Adrenal gland (tissue), 12 donors: ENCODE data around the gene PLEK2. TPM values are rescaled to one million over a fixed set of nuclear protein-coding genes. Genes with fewer than 3 reads are reported as not detected.
"Not testable (repeated sequence)": the region's sequence is repeated elsewhere in the genome, so short reads cannot be mapped to it uniquely, and the experiment has no call there.

Source experiments
- DNase-seq, 7 donors: peaks; one replicate each; pipeline ENCODE4 v3.0.0-alpha.2; 2019 to 2020
- H3K27ac ChIP-seq, 5 donors: fragments of 200-600 bp; sonication (generic) in 4 of 5; 1 replicate in 3 of 5; 2 replicates in 2 of 5; pipeline versions ENCODE4 v1.5.1 to v1.8.0; 2016 to 2020; ENCODE audit warnings: mild to moderate bottlenecking in 1 of 5
- H3K27me3 ChIP-seq: fragments of 200-600 bp; 2 replicates; pipeline ENCODE4 v1.8.0; 2021
- H3K36me3 ChIP-seq, 2 donors: fragments of 200-600 bp; replicated peaks in 1 of 2; 1 replicate in 1 of 2; 2 replicates in 1 of 2; pipeline versions ENCODE4 v1.5.1 to v1.8.0; 2018 to 2022
- H3K4me1 ChIP-seq, 2 donors: fragments of 200-600 bp; replicated peaks in 1 of 2; 1 replicate in 1 of 2; 2 replicates in 1 of 2; pipeline versions ENCODE4 v1.5.1 to v1.8.0; 2018 to 2021
- H3K4me3 ChIP-seq, 4 donors: fragments of 200-600 bp; sonication (generic) in 3 of 4; one replicate each; pipeline ENCODE4 v1.5.1; 2016 to 2018
- H3K9me3 ChIP-seq, 3 donors: fragments of 200-600 bp; sonication (generic) in 1 of 3; replicated peaks in 1 of 3; 1 replicate in 2 of 3; 2 replicates in 1 of 3; pipeline versions ENCODE4 v1.5.1 to v1.8.0; 2016 to 2021
- POLR2A ChIP-seq, 2 donors: fragments of 450-650 bp; IDR thresholded peaks; one replicate each; pipeline ENCODE4 v1.6.1; 2017; ENCODE audit warnings: antibody characterized with exemption in 2 of 2, mild to moderate bottlenecking in 2 of 2, moderate library complexity in 1 of 2
- WGBS, 4 donors: extraction: QIAGEN DNeasy Blood & Tissue Kit in 2 of 4; methylation state at CpG; one replicate each; pipeline versions ENCODE4 v1.1.5 to v1.1.7; 2013 to 2017; 5-methylcytosine and 5-hydroxymethylcytosine counted together
- intact Hi-C, 2 donors: fragments of 100-400 bp; cut with DNase I; formaldehyde crosslinking; loops; one replicate each; pipeline versions ENCODE4 v1.14.1 to v1.15.0; 2022 to 2023
- polyA plus RNA-seq, 3 donors: library from polyadenylated mRNA; stranded (reverse); fragments of 200-250 nt in 2 of 3; fragments of 350-450 nt in 1 of 3; fragmentation: Illumina TruSeq in 1 of 3; extraction: RNeasy Lipid Tissue Mini Kit (QIAGEN cat#74804) in 1 of 3; gene quantifications; one replicate each; pipeline ENCODE4 v1.2.3, GENCODE V29; 2013 to 2014
- total RNA-seq, 9 donors: library from RNA; depleted of rRNA in 4 of 9; stranded (reverse); fragments of >200 nt in 4 of 9; fragments of 120-200 nt in 1 of 9; fragmentation: NEBNext Ultra II Directional in 1 of 9; extraction: Animal tissue kit (Norgen Biotek cat#: 25700) in 1 of 9; gene quantifications; one replicate each; pipeline versions ENCODE4 v1.1.0 to v1.2.4, GENCODE V29; 2013 to 2023
- TF ChIP-seq, protein P1 (sequence below), 6 experiments: fragments of 450-650 bp in 4 of 6; fragments of 200-600 bp in 2 of 6; sonication (generic) in 1 of 6; IDR thresholded peaks; 1 replicate in 5 of 6; 2 replicates in 1 of 6; pipeline versions ENCODE4 v1.5.1 to v1.8.0; 2016 to 2021; ENCODE audit warnings: antibody characterized with exemption in 6 of 6, mild to moderate bottlenecking in 2 of 6, moderate library complexity in 1 of 6
- donor health status: healthy with polysubstance abuse.
- donor health status: Bipolar disorder and iron deficiency.
- donor health status: DM: yes; HTN: yes; CAD: no.
- donor health status: DM: no; HTN: no; CAD: no.
- donor health status: DM: no; HTN: no; CAD: no.
- donor health status: DM: yes; HTN: yes; CAD: no.

PLEK2 gene
- total and polyA plus RNA-seq, 12 donors = 19.6 to 384 (median 56.1) TPM

DNA sequence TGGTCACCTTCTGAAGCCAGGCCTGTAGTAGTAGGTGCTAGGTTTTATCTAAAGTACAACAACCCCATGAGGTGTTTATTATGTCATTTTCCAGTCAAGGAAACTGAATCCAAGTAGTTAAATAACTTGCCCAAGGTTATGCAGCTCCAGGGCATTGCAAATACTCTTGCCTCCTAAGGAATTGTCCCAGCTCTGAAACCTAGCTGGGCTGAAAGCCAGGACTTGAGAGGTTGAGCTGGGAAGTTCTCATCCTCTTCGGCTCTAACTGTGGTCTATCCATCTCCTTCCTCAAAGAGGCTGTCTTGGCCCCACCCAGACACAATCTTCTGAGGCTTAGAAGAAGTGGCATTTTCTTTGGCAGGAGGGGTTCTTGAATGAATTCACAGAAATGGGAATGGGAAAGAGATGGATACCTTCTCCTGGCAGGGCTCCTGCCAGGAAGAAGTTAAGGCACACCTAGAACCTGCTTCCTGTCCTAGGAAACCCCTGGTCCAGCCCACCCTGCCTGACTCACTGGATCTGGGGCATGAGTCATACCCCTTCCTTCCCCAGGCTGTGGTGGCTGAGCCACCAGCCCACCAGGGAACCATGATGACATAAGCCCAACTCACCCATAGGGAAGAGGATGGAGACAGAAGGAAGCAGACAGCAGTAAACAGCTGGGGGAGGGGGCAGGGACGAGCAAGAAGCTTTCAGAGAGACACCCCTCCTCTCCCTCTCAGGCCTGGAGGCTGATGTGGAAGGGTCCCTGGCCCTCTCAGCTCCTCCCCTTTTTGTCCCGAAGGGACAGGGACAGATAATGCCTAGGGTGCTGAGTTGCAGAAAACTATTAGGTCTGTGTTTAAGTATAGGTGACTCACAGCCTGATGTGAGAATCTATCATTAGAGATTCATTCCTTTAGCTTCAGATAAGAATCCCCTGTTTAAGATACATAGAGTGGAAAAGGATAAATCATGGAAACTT, 2.1 kb upstream of the PLEK2 start:
- TF ChIP-seq, protein P1, sequence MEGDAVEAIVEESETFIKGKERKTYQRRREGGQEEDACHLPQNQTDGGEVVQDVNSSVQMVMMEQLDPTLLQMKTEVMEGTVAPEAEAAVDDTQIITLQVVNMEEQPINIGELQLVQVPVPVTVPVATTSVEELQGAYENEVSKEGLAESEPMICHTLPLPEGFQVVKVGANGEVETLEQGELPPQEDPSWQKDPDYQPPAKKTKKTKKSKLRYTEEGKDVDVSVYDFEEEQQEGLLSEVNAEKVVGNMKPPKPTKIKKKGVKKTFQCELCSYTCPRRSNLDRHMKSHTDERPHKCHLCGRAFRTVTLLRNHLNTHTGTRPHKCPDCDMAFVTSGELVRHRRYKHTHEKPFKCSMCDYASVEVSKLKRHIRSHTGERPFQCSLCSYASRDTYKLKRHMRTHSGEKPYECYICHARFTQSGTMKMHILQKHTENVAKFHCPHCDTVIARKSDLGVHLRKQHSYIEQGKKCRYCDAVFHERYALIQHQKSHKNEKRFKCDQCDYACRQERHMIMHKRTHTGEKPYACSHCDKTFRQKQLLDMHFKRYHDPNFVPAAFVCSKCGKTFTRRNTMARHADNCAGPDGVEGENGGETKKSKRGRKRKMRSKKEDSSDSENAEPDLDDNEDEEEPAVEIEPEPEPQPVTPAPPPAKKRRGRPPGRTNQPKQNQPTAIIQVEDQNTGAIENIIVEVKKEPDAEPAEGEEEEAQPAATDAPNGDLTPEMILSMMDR (IDR thresholded peaks at IDR 0.05) = no peak
- no peak for TF ChIP-seq POLR2A (IDR thresholded peaks at IDR 0.05)
- Histone ChIP-seq H3K27me3 (no peaks in the 10 kb centered on the region), H3K36me3 (no peaks in the 10 kb centered on the region), H3K9me3 (no peaks in the 10 kb centered on the region), H3K27ac (peak overlapping the region in 1 of 5 donors; percentile 60), H3K4me3 (no peak overlapping the region), H3K4me1 (peaks cover 13 to 29% of the 10 kb centered on the region in 2 donors)
- intact Hi-C loops = no loop called here
- DNase-seq = peak in 3 of 7 donors; percentile 28 to 44 (median 30)
- WGBS, 4 donors = 21 to 46% (median 39%) methylated on average over 2 to 3 of the region's 3 CpGs

DNA sequence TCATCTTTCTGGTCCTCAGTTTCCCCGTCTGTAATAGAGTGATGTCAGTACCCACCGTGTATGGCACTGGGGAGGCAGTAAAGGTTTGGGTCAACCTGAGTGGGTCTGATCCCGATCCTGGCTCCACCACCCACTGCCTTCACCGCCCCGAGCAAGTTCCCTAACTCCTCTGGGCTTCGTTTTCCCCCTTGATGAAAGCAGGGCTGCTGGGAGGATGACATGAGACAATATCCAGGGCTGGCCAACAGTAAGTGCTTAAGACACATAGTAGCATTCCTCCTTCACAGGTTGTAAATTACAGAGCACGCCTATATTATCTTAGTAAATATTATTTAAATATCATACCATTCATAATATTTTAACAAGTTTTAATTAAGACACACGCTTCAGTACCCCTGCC, 595 bp downstream of the PLEK2 start:
- Histone ChIP-seq H3K36me3 (no peaks in the 10 kb centered on the region), H3K9me3 (no peaks in the 10 kb centered on the region), H3K4me3 (peak overlapping the region in 2 of 4 donors; percentile 39 to 70), H3K27ac (peak overlapping the region in 2 of 5 donors; percentile 48 to 59), H3K4me1 (peaks cover 11 to 18% of the 10 kb centered on the region in 2 donors), H3K27me3 (no peaks in the 10 kb centered on the region)
- WGBS, 4 donors = 50 to 70% (median 62%) methylated on average over 7 to 8 of the region's 8 CpGs
- TF ChIP-seq POLR2A (IDR thresholded peaks at IDR 0.05) = no peak
- TF ChIP-seq, protein P1 (IDR thresholded peaks at IDR 0.05) = no peak
- DNase-seq = peak in 1 of 7 donors; percentile 18
- intact Hi-C loops = no loop called here

DNA sequence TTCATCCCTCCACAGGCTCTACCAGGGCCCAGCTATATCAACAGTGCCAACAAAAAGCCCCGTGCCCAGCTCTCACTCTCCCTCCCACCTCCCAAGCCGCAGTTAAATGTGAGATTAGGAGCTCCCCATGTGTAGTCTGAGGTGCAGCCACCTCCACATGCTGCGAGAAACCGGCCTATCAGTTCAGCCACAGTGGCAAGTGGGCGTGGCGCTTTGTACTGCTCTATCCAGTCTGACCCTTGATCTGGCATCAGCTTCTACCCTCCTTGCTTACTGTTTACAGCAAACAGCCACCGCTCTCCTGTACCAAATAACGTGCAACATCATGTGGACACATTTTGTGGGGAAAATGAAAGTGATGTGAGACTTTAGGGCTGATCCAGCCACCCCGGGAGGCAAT, 1.7 kb downstream of the PLEK2 start:
- intact Hi-C loops = no loop called here
- Histone ChIP-seq H3K27ac (peak overlapping the region in 1 of 5 donors; percentile 49), H3K4me3 (no peak overlapping the region), H3K36me3 (no peaks in the 10 kb centered on the region), H3K4me1 (peaks cover 5 to 16% of the 10 kb centered on the region in 2 donors), H3K27me3 (no peaks in the 10 kb centered on the region), H3K9me3 (no peaks in the 10 kb centered on the region)
- WGBS, 4 donors = 88 to 96% (median 92%) methylated on average over 6 to 9 of the region's 9 CpGs
- TF ChIP-seq, protein P1 (IDR thresholded peaks at IDR 0.05) = no peak
- no peak for TF ChIP-seq POLR2A (IDR thresholded peaks at IDR 0.05)
- no peak for DNase-seq

DNA sequence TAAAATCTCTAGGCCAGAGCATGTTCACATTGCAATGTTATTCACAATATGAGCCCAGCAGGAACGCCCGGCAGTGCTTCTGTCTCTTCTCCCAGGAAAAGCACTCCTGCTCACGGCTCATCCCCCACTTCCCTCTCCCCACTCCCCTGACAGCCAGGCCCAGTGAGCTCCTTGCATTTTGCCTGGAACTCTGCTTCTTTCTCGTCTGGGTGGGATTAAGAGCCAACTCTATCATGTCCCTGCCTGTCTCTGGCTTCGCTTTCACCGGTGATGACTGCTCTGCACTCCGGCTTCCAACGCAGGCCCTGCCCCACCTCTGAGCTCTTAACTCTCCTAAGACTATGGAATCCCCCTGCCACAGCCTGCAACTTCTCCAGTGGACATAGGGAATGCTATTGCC, 2.5 kb downstream of the PLEK2 start:
- Histone ChIP-seq H3K4me1 (peaks cover 5 to 16% of the 10 kb centered on the region in 2 donors), H3K9me3 (no peaks in the 10 kb centered on the region), H3K4me3 (no peak overlapping the region), H3K27ac (peak overlapping the region in 1 of 5 donors; percentile 49), H3K27me3 (no peaks in the 10 kb centered on the region), H3K36me3 (no peaks in the 10 kb centered on the region)
- DNase-seq = no peak
- TF ChIP-seq, protein P1 (IDR thresholded peaks at IDR 0.05) = no peak
- no peak for TF ChIP-seq POLR2A (IDR thresholded peaks at IDR 0.05)
- intact Hi-C loops = no loop called here
- WGBS, 4 donors = 61 to 81% (median 72%) methylated on average over 8 of the region's 8 CpGs

DNA sequence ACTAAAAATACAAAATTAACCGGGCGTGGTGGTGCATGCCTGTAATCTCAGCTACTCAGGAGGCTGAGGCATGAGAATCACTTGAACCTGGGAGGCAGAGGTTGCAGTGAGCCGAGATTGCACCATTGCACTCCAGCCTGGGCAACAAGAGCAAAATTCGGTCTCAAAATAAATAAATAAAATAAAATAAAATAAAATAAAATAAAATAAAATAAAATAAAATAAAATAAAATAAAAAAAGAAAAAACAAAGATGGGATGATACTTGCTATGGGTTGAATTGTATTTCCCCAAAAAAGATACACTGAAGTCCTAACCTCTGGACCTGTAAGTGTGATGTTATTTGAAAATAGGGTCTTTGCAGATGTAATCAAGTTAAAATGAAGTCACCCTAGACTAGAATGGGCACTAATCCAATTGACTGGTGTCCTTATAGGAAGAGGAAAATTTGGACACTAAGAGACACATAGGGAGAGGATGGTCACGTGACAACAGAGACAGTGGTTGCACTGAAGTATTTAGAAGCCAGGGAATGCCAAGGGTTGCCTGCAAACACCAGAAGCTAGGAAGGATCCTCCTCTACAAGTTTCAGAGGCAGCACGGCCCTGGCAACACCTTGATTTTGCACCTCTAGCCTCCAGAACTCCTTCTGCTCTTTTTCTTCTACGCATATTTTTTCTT, 3.7 kb downstream of the PLEK2 start:
- intact Hi-C loops, H3K36me3 ChIP-seq, H3K27ac ChIP-seq, DNase-seq, H3K4me3 ChIP-seq, H3K9me3 ChIP-seq, H3K27me3 ChIP-seq: not testable (repeated sequence)
- 84 to 89% (median 84%) methylated on average over 7 of the region's 7 CpGs for WGBS, 4 donors
- H3K4me1 ChIP-seq = peaks cover 5 to 16% of the 10 kb centered on the region in 2 donors
